Measurements from ENCODE around the gene VPS33B.
A peak's percentile ranks its signal among the peaks of the same experiment; 100 is the strongest.

The VPS33B gene

DNA sequence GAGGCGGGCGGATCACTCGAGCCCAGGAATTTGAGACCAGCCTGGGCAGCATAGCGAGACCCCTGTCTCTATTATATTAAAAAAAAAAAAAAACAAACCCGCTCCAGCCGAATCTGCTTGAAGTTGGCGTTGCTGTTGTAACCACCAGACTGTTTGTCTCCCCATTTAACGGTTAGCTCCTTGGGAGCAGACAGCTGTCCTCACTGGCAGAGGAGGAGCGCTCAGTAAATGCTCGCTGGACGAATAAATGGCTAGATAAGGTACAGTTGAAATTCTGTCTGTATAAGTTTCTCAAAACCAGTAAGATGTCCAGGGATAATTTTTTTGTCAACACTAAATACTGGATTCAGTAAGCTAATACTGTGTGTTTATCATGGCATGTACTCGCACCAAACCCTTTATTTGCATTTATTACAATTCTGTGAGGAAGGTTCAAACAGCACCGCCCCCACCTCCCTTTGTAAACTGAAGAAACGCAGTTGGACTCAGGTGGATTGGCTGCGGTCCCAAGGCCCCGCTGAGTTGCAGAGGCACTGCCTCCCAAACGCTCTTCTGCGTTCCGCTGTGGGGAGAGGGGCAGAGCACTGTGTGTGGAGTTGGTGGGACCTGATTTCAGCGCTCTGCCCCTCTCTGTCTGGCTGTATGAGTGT lies 66.6 kb downstream of the VPS33B start:
- in situ Hi-C loops (cut with MboI; ENCODE audit: low pct_unique_long_range_greater_than_20kb, low sequenced_read_pairs) = no loop called here
- DNase-seq = no peak

DNA sequence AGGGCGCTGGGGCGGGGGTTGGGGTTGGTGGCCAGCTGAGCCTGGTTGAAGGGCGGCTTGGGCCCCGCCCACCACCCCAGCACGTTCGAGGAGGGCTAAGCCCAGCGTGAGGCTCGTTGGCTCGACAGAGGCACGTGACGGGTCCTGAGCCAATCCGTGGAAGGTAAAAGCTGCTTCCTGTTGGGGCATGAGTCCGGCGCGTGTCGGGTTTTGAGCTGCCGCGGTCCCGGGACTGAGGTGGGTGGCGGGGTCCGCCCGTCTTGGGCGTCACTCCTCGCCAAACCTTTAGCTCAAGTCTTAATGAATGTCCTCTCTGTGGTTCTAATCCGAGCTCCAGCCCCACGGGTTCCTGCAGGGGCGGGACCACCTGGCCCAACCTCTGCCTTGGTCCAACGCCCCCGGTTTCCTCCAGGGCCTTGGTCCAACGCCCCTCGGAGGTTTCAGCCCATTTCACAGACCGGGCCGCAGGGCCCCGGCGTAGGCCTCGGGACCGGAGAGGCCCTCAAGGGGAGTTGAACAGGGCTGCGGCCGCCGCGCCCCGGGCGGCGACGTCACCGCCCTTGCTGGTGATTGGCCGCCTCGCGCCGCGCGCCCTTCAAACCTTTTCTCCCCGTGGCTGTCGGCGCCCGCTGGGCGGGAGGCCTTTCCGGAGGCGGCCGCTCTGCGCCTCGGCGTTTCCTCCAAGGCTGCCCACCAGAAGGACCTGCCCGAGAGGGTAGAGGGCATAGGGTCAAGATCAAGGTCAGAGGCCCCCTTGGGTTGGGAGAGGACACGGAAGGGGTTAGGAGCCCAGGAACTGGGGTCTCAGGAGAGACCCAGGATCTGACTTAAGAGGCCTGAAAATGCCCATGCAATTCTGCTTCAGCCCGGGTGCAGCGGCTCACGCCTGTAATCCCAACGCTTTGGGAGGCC lies 67.4 kb downstream of the VPS33B start, which contains the start of gene RCCD1:
TSS of gene RCCD1 (plus strand) at position 173 of the 912 bp plus-strand sequence. CDS start 1,851 bp downstream, outside the sequence.
- in situ Hi-C loops (cut with MboI; ENCODE audit: low pct_unique_long_range_greater_than_20kb, low sequenced_read_pairs) = no loop called here
- DNase-seq = peak; percentile 95

DNA sequence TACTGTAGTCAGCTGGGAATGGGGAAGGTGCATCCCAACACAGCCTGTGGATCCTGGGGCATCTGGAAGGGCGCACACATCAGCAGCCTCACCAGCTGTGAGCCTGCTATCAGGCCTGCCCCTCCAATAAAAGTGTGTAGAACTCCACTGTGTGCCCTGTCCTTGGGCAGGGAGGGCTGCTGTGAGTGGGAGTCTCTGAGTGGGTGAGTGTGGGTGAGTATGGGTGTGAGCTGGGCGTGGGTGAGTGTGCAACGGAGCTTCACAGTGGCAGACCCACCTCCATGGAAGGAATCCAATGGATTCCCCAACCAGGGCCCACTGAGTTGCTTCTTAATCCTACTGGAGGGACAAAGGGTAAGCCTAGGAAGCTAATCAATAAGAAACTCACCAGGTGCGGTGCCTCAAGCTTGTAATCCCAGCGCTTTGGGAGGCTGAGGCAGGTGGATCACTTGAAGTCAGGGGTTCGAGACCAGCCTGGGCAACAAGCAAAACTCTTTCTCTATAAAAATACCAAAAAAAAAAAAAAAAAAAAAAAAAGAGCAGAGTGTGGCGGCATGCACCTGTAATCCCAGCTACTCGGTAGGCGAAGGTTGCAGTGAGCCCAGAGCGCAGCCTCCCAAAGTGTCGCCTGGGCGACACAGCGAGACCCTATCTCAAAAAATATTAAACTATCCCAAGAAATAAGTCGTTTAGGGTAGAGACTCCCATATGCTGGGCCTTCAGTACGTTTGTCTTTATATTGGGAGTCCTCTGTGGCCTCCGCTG lies 68.3 kb downstream of the VPS33B start:
- no peak for DNase-seq
- in situ Hi-C loops (cut with MboI; ENCODE audit: low pct_unique_long_range_greater_than_20kb, low sequenced_read_pairs) = no loop called here

DNA sequence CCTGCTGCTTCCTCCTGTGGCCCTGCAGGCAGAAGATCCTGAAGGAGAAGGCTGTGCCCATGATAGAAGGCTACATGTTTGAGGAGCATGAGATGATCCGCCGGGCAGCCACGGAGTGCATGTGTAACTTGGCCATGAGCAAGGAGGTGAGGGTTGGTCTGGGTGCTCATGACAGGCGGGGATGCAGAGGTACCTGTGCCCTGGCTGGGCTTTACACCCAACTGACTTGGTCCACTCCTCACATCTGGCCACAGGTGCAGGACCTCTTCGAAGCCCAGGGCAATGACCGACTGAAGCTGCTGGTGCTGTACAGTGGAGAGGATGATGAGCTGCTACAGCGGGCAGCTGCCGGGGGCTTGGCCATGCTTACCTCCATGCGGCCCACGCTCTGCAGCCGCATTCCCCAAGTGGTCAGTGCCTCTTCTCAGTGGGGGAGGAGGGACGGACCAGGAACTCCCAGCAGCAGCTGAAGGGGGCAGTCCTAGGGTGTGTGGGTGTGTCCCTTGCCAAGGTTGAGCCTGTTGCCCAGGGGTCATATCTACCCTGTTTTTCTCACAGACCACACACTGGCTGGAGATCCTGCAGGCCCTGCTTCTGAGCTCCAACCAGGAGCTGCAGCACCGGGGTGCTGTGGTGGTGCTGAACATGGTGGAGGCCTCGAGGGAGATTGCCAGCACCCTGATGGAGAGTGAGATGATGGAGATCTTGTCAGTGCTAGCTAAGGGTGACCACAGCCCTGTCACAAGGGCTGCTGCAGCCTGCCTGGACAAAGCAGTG lies 69.3 kb downstream of the VPS33B start:
- in situ Hi-C loops (cut with MboI; ENCODE audit: low pct_unique_long_range_greater_than_20kb, low sequenced_read_pairs) = no loop called here
- no peak for DNase-seq

DNA sequence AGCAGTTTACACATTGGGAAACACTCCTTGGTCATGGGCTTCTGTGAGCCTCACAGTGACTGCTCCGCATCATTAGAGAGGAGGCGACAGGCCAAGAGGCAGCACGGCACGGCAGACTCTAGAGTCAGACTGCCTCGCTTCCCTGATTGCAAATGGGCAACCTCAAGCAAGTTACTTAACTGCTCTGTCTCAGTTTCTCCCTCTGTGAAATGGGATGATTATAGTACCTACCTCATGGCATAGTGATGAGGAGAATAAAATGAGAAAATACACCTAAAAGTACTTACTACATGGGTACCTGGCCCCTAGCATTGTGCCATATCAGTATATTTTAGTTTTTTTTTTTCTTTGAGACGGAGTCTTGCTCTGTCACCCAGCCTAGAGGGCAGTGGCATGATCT lies 71.7 kb downstream of the VPS33B start:
- in situ Hi-C loops (cut with MboI; ENCODE audit: low pct_unique_long_range_greater_than_20kb, low sequenced_read_pairs) = no loop called here

DNA sequence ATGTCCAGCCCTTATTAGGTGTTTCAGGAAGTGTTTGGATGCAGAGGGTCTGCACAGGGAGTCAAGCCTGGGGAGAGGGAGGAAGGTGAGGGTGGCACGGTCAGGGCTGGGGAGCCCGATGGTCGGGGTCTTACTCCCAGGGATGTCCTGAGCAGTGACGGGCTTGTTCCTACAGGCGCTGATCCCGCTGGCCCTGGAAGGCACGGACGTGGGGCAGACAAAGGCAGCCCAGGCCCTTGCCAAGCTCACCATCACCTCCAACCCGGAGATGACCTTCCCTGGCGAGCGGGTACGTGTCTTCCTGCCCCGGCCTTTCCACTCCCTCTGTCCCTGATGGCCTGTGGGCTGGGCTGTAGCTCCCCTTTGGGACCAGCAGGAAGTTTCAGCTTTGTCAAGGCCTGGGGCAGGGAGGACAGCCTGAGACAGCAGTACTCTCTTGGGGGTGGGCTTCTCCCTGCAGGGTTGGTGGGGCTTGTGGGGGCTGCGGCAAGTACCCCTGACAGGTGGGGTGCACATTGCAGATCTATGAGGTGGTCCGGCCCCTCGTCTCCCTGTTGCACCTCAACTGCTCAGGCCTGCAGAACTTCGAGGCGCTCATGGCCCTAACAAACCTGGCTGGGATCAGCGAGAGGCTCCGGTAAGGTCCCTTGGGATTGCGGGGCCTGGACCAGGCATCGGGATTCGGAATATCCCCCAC lies 72.3 kb downstream of the VPS33B start:
- DNase-seq = no peak
- in situ Hi-C loops (cut with MboI; ENCODE audit: low pct_unique_long_range_greater_than_20kb, low sequenced_read_pairs) = no loop called here

More for the DNA sequence above, 71.7 kb downstream of the VPS33B start:
- DNase-seq = no peak
